NCI-H2107 treated with DMSO at 0.1 percent for 48 hours (cell line): ENCODE results near the gene PLA2G7.

Experiments
- DNase-seq: peaks from one replicate; lab custom pipeline; 2025; ENCODE audit not compliant: unreplicated experiment; lab: John Stamatoyannopoulos, UW

Gene PLA2G7

DNA sequence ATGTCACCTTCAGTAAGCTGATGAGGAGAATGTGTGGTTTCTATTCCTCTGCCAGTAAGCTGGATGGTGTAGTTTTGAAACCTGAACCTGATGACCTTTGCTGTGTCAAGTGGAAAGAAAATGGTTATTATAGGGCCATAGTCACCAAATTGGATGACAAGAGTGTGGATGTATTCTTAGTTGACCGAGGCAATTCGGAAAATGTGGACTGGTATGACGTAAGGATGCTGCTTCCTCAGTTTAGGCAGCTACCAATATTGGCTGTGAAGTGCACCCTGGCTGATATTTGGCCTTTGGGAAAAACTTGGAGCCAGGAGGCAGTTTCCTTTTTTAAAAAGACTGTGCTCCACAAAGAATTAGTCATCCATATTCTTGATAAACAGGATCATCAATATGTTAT is 45.5 kb downstream of the PLA2G7 start:
- no peak for DNase-seq

DNA sequence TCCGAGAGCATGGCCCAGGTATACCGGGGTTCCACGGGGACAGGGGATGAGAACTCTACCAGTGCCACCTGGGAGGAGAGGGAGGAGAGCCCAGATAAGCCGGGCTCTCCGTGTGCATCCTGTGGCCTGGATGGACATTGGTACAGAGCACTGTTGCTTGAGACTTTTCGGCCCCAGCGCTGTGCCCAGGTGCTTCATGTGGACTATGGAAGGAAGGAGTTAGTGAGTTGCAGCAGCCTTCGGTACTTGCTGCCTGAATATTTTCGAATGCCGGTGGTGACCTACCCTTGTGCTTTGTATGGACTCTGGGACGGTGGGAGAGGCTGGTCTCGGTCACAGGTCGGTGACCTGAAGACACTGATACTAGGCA is 46.2 kb downstream of the PLA2G7 start:
- no peak for DNase-seq

DNA sequence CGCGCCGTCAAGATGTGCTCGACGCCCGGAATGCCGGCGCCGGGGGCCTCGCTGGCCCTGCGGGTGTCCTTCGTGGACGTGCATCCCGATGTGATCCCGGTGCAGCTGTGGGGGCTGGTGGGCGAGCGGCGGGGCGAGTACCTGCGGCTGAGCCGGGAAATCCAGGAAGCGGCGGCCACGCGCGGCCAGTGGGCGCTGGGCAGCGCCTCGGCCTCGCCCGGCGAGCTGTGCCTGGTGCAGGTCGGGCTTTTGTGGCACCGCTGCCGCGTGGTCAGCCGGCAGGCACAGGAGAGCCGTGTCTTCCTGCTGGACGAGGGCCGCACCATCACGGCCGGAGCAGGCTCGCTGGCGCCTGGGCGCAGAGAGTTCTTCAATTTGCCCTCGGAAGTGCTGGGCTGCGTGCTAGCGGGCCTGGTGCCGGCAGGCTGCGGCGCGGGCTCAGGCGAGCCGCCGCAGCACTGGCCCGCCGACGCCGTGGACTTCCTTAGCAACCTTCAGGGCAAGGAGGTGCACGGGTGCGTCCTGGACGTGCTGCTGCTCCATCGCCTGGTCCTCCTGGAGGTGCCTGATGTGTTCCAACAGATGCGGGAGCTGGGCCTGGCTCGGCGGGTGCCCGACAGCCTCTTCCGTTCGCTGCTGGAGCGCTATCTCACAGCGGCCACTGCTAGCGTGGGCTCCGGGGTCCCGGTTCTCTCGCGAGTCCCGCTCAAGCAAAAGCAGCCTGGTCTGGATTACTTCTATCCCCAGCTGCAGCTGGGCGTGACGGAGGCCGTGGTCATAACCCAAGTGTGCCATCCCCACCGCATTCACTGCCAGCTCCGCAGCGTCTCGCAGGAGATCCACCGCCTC is 46.8 kb downstream of the PLA2G7 start:
- DNase-seq, result no peak

DNA sequence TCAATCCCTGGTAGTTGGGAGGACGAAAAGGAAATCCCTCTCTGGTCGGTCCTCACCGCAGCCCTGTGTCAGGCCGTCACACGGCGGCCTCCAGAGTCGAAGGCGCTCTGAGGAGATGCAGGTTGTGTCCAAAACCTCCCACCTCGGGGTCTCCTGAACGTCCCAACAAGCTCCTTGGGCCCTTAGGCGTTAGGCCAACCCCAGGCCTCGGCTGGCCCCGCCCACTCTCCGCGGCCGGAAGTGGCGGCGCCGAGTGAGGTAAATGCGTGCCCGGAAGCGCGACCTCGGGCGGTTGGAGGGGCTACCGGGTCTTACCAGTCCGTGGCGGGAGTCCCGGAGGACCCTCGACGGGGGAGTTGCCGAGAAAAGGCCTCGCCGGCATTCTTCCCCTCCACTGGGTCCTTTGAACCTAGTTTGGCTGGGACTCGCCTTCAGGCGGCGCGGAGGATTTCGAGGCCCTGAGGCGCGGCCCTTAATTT is 47.5 kb downstream of the PLA2G7 start, which contains the start of gene TDRD6:
Gene TDRD6 (plus strand): TSS at position 267 of the 479 bp plus-strand sequence. CDS start 244 bp downstream, outside the sequence.
- no peak for DNase-seq

DNA sequence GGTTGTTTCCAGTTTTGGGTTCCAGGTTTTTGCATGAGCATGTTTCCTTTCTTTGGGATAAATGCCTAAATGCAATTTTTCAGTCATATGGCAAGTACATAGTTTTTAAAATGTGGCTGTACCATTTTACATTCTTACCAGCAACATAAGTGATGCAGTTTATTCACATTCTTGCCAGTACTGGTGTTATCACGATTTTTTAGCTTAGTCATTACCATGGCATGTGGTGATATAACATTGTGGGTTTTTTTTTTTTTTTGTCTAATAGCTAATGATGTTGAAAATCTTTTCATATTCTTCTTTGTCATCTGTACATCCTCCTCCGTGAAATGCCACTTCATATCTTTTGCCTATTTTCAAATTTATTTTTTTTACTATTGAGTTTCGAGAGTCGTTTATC is 50.4 kb downstream of the PLA2G7 start:
- no peak for DNase-seq

DNA sequence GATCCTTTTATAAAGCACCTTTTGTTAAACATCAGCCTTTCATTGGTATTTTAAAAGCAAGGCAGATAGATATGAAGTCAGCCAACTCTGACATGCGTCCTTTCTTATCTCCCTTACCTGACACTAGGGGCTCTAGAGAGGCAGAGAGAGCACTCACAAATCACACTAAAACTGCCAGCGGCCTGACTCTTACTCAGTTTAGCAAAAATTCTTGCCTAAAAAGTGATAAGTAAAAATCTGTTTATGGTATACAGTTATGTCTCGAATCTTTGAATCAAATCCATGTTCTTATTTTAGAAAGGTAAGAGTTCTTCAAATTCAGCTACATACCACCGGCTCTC is 57.9 kb downstream of the PLA2G7 start:
- no peak for DNase-seq

DNA sequence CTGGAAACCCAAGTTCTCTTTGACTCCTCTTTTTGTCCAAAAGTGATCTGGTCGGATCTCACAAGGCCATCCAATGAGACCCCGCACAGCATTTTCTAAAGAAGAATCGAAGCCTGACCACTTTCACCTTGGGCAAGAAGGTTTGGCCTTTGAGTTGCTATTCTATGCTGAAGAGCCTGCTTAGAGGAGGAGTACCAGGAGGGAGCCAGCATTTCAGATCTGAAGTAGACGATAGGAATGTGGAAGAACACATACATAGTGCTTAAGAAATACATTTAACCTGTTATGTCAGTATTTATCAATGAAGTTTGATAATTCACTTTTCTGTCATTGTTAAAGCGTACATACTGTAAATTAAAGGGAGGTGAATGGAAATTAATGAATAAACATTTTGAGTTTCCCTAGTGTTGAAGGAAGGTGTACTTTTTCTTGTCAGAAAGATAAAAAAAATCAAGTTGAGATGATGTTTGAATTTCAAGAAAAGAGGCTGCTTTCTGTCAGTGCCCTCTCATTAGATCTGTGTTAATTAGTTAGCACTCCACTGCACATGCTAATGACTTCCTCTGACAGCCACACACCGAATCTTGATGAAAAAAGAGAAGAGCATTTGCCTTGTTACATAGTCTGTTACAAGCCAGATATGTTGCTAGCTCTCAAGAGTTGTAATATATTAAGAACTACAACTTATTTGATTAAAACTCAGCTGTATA is 58.4 kb downstream of the PLA2G7 start:
- DNase-seq, result no peak

DNA sequence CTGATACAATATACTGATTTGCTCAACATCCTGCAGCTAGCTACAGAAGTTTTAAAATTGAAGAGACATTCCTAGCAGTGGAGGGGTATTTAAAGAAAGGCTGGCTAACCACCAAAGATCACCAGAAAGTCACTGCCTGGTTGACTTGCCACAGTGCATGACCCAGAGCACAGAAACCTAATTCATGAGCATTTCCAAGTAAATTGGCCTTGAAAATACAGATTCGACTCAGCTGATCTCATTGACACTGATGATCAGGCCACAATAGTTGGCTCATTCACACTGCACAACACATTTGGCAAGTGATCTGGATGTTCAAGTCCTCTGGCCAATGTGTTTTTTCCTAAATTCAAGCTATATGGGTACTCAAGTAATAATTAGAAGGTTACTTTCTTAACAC is 60.8 kb downstream of the PLA2G7 start:
- DNase-seq, result no peak

DNA sequence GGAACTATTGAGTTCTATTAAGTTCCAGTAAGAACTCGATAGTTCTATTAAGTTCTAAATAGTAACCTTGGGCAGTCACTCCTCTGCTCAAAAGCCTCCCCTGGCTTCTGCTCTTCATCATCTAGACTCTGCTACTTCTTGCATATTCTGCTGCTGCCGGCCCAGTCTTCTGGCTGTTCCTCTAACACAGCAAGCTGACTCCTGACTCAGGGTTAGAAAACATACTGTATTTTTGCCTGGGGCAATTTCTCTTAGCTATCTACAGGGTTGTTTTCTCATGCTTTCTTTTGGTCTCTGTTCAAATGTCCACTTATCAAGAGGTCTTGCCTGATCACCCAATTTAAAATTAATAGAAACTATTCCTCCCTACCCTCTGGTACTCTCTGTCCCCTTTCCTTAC is 67.8 kb downstream of the PLA2G7 start:
- no peak for DNase-seq

DNA sequence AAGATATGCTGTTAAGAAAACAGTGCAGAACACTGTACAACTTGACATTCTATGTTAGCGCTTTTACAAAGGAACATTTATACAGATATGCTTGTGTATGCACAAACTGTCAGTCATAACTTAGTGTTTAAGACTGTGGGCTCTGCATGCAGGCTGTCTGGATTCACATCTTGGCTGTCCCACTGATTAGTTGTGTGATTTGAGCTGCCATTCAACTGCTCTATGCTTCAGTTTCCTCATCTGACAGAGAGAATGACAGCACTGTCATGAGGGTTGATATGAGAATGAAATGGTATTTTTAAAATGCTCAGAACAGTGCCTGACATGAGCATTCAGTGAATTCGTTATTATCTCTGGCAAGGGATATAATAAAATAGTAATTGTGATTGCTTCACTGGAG is 73.7 kb downstream of the PLA2G7 start:
- DNase-seq, result no peak

DNA sequence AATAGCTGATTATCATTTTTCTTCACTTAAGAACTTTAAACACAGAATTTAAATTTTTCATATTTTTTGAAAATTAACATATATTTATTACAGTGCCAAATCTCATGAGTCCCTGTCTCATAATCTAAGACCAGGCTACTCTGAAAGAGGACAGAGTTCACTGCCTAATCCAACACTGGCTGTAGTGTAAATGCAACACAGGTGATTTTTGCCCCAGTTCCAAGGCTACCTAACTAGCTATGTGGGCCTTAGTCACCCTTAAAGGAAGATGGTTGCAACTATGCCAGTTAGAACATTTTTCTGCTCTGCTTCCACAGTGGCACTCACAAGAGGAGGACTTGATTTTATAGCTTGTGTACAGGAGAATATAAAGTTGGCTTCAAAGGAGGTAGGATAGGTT is 77.5 kb downstream of the PLA2G7 start:
- DNase-seq, result no peak

DNA sequence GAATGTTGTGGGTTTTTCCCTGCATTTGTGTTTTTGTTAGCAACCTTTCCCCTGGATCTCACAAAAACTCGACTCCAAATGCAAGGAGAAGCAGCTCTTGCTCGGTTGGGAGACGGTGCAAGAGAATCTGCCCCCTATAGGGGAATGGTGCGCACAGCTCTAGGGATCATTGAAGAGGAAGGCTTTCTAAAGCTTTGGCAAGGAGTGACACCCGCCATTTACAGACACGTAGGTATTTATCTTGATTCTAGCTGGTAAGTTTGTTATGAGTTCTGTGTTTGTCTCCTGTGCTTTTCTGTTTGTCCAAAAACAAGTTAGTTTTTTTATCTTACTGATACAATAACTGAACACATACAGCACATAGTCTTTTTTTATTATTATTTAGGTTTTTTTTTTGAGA is 79.4 kb downstream of the PLA2G7 start:
- no peak for DNase-seq
